Kidney tubule cell (primary cell): ENCODE measurements around the gene TXNDC15.
"Not testable (repeated sequence)": the region's sequence is repeated elsewhere in the genome, so short reads cannot be mapped to it uniquely, and the experiment has no call there.

Experiments used
- DNase-seq: peaks from one replicate; pipeline ENCODE4 v3.0.0-alpha.2; 2018; ENCODE audit warnings: low spot score

TXNDC15 gene

DNA sequence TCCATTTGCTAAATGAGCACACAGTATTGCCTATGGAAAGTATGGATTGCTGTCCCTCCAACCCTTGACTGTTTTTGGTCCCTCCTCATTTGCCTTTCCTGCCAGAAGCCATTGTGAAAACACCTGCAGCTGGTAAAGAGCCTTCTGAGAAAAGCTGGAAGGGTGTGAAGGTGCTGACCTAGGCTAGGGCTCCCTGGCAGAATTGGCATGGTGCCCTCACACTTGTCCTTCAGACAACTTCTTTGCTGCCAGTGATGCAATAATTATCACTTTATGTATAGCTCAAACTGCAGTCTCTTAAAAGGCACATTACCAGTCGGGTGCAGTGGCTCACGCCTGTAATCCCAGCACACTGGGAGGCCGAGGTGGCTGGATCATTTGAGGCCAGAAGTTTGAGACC is 4.2 kb downstream of the TXNDC15 start:
- no peak for DNase-seq

DNA sequence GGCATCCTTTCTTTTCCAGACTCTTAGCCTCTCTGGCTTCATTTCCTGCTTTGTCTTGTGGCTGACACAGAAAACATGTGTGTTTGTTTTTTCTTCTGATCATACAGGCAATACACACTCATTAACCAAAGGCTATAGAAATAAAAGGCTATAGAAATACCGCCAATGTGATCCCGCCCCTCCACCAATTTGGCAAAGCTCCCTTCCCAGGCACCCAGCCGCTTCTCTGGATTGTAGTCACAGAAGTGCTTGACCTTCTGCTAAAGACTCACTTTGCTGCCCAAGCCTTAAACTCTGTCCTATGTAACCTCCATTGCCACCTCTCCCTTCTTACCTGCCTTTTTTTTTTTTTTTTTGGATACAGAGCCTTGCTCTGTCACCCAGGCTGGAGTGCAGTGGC is 5.3 kb downstream of the TXNDC15 start:
- no peak for DNase-seq

DNA sequence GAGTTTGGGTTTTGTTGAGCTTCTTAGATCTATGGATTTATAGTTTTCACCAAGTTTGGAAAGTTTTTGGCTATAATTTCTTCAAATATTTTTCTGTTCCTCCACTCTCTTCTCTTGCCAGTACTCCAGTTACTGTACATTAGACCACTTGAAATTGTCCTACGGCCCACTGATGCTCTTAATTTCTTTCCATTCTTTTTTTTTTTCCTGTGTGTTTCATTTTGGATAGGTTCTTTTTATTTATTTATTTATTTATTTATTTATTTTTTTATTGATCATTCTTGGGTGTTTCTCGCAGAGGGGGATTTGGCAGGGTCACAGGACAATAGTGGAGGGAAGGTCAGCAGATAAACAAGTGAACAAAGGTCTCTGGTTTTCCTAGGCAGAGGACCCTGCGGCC is 6.8 kb downstream of the TXNDC15 start:
- DNase-seq, result not testable (repeated sequence)

DNA sequence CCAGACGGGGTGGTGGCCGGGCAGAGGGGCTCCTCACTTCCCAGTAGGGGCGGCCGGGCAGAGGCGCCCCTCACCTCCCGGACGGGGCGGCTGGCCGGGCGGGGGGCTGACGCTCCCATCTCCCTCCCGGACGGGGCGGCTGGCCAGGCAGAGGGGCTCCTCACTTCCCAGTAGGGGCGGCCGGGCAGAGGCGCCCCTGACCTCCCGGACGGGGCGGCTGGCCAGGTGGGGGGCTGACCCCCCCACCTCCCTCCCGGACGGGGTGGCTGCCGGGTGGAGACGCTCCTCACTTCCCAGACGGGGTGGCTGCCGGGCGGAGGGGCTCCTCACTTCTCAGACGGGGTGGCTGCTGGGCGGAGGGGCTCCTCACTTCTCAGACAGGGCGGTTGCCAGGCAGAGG is 7.5 kb downstream of the TXNDC15 start:
- DNase-seq, result not testable (repeated sequence)

DNA sequence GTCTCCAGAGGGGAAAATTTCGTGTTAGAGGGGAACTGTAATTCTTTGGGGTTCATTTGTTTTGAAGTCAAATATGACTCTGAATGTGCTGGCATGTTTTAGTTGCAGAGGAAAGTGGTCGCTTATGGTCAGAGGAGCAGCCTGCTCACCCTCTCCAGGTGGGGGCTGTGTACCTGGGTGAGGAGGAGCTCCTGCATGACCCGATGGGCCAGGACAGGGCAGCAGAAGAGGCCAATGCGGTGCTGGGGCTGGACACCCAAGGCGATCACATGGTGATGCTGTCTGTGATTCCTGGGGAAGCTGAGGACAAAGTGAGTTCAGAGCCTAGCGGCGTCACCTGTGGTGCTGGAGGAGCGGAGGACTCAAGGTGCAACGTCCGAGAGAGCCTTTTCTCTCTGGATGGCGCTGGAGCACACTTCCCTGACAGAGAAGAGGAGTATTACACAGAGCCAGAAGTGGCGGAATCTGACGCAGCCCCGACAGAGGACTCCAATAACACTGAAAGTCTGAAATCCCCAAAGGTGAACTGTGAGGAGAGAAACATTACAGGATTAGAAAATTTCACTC is 13.5 kb downstream of the TXNDC15 start:
- no peak for DNase-seq

DNA sequence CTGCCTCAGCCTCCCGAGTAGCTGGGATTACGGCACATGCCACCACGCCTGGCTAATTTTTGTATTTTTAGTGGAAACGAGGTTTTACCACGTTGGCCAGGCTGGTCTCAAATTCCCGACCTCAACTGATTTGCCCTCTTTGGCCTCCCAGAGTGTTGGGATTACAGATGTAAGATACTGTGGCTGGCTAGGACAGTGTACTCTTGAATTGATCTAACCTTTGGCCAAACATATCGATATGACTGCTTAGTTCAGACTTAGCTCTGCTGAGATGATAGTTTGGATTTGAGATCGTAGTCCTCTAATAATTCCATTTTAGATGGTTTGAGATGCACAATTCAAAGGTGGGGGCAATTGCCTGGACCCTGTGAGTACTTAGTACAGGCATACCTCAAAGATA is 15.2 kb downstream of the TXNDC15 start:
- DNase-seq, result no peak

DNA sequence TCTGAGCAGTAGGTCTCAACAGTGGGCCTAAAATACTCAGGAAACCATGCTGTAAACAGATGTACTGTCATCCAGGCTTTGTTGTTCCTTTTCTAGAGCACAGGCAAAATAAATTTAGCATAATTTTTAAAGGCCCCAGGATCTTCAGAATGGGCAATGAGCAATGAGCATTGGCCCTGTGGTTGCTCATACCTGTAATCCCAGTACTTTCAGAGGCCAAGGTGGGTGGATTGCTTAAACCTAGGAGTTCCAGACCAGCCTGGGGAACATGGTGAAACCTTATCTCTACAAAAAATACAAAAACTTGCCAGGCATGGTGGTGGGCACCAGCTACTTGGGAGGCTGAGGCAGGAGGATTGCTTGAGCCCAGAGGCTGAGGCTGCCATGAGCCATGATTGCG is 17.3 kb downstream of the TXNDC15 start:
- no peak for DNase-seq

DNA sequence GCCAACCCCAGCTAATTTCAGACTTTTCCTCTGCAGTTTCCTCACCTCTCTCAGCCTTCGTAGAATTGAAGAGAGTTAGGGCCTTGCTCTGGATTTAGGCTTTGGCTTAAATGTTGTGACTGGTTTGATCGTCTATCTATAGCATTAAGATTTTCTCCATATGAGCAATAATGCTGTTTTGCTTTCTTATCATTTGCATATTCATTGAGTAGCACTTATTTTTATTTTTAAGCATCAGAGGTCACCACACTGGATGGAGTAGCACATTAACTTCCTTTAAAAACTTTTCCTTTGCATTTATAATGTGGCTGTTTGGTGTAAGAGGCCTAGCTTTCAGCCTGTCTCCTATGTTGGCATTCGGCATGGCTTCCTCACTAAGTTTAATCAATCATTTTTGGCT is 18.1 kb downstream of the TXNDC15 start:
- DNase-seq, result no peak

DNA sequence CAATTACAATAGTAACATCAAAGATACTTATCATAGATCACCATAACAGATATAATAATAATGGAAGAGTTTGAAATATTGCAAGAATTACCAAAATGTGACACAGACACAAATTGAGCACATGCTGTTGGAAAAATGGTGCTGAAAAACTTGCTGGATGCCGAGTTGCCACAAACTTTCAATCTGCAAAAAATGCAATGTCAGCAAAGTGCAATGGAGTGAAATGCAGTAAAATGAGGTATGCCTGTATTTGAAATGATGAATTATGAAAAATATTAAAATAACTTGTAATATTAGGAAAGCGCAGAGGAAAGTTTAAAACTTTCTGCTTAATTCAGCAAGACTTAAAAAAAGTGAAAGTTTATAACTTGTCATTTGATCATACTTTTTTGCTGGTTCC is 18.8 kb downstream of the TXNDC15 start:
- no peak for DNase-seq

DNA sequence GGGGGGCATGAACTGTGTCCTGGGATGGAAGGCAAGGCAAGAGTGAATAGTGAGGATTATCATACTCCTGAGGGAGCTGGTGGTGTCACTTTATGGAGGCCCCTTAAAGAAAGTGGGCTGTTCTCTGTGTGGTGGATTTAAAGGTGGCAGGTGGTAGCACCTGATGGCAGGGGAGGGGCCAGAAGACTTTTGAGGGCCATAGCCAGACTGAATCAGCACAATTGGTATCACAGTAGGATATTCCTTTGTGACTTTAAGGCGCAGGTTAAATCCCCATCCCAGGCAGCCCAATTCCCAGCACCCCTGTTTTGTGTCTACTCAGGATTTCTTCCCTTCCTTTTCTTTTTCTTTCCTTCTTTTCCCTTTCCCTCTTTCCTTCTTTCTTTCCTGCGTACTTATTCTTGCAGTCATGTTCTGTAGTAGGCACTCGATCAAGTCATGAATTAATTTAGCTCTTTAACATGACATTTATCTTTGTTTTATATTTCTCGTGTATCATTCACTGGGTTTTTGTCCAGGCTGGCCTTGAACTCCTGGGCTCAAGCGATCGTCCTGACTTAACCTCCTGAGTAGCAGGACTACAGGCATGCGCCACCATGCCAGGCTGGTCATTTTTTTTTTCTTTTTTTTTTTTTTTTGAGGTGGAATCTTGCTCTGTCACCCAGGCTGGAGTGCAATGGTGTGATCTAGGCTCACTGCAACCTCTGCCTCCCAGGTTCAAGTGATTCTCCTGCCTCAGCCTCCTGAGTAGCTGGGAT is 19.8 kb downstream of the TXNDC15 start:
- no peak for DNase-seq

DNA sequence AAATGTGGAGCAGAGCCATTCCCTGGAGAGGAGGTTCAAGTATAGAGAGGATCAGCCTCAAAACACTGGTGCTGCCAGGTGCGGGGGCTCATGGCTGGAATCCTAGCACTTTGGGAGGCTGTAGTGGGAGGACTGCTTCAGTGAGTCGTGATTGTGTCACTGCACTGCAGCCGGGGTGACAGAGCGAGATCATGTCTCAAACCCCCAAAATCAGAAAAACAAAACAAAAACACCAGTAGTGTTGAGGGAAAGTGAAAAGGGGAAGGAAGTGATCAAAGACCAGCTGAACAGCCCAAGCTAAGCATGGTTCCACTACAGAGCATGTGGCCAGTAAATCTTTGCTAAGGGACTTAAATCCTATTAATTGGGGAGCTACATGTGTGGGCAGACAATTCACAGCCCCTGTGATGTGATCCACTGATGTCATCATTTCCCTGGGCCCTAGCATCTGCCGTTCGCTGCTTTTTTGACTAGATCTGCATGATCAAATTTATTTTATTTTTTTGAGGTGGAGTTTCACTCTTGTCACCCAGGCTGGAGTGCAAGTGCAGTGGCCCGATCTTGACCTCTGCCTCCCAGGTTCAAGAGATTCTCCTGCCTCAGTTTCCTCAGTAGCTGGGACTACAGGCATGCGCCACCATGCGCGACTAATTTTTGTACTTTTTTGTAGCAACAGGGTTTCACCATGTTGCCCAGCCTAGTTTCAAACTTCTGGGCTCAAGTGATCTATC is 28.1 kb downstream of the TXNDC15 start:
- peak; percentile 13 for DNase-seq

DNA sequence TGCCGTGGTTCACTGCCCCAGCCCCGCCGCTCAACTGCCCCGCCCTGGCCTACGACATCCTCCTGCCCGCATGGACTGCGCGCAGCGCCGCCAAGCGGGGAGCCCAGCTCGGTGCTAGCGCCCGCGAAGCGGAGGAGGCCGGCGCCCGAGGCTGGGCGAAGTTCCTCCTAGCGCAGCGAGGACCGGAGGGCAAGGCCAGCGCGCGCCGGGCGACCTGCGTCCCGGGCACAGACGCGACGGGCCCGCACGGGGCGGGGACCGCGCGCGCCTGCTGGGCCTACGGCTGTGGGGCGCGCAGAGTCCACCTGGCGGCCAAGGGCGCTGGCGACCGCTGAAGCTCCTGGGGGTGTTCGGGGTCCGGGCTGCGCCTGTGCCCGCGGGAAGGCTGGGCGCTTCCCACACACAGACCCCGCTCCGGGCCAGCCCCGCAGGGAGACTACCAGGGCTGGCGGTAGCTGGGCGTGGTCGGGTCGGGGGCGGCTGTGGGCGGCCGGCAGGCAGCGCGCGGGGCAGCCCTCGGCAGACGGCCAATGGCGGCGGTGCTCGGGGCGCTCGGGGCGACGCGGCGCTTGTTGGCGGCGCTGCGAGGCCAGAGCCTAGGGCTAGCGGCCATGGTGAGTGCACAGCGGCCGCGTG is 30.6 kb downstream of the TXNDC15 start, which contains the start of gene PCBD2:
PCBD2 (plus strand) TSS at position 522 of the 636 bp plus-strand sequence; CDS start at position 531, 9 bp downstream.
- peak; percentile 95 for DNase-seq

DNA sequence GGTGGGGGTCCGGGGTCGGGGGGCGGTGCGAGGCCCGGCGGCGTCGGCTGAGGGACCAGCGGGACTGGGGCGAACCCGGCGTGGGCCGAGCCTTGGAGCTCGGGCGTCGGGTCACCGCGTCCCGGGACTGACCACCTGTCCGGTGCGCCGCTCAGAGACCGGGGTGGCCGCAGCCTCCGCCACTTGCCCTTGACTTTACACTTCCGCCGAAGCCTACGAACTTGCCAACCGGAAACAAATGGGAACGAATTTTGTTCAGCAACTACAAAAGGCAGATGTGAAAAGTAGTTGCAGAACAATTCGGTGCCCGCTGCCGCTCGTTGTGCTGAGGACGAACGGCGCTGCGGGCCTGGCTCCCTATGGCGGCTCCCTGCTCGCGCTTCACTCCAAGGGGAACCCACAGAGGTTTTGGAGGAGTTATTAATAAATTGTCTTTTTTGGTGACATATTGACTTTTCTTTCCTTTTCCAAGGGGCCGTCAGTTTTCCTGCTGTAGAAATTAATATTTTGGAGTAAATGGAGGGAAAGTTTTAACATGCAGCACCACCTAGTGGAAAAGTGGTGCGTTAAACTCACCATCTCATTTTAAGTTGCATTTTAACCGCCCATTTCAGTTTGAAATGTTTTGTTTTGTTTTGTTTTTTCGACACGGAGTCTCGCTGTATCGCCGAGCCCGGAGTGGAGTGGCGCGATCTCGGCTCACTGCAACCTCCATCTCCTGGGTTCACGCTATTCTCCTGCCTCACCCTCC is 31.2 kb downstream of the TXNDC15 start:
- peak; percentile 76 for DNase-seq

DNA sequence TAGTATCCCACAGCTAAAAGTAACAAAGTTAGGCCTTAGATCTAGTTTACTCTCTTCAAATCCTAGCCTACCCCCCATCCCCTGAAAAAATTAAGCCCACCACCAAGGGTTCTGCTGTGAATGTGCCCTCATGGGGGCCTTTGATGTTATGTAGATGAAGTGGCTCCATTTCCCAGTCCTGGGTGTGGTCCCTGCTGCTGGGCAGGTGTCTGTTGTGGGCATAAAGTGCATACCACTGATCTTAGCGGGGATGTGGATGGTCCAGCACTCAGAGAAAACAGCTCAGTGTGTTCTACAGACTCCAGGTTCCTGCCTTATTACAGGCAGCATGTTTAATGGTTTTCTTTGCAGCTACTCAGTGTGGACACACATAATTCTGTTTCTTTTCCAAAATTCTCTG is 32.6 kb downstream of the TXNDC15 start:
- no peak for DNase-seq

DNA sequence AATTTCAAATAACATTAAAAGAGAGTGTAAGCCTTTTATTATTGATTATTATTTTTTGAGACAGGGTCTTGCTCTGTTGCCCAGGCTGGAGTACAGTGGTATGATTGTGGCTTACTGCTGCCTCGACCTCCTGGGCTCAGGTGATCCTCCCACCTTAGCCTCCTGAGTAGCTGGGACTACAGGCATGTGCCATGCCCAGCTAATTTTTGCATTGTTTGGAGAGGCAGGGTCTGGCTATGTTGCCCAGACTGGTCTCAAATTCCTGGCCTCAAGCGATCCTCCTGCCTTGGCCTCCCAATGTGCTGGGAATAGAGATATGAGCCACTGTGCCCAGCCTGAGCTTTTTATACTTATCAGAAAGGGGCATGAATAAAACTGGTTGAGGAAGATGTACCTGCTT is 36.6 kb downstream of the TXNDC15 start:
- not testable (repeated sequence) for DNase-seq

DNA sequence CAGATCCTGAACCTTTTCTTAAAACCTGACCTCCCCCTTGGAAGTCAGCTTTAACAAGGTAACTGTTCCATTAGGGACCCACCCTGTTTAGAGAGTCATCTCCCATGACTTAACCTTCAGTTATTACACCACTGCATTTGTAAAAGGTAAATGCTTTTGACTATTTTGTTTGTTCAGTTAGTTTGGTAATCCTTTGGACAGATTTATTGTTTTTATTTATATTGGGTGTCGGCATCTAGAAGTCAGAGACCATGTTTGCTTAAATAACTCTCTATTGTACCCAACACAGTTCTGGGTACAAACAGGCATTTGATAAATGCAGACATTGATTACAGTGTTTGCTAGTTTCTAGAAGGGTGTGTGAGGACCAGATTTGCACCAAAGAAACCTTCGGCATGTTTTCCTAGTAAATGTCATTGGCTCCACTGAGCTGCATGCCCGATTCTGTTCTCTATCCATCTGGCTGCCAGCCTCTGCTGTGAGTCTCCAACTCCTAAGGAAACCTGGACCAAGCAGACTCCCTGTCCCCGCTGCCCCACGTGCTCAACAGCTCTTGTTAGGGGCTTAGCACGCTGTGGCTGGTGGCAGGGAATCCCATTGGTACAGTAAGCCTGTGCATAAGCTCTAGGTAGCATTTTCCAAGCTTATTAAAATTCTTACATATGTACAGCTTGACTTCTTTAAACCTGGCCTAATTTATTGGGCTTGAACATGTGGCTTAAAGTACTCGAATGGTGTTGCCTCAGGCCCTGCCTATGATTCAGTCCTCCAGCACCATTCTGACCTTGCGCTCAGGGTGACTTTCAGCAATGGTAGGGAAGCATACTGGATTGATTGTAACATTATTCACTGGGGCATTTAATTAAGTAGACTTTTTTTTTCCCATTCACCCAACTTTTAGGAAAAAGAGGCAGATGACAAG is 37.4 kb downstream of the TXNDC15 start:
- DNase-seq, result no peak

DNA sequence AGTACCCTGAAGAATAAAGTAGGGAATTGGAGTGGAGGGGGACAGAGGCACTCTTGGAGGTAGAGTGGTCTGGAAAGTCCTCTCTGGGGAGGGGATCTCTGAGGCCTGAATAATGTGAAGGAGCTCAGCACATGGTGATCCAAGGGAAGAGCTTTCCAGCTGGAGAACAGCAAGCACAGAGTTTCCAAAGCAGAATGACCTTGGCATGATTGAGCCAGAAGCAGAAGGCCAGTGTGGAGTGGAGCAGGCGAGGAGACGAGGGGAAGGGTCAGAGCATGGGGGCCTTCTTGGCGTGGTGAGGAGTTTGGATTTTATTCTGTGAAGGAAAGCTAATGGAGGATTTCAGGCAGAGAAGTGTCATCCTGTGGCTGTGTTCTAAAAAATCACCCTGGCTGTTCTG is 39.1 kb downstream of the TXNDC15 start:
- DNase-seq, result no peak

DNA sequence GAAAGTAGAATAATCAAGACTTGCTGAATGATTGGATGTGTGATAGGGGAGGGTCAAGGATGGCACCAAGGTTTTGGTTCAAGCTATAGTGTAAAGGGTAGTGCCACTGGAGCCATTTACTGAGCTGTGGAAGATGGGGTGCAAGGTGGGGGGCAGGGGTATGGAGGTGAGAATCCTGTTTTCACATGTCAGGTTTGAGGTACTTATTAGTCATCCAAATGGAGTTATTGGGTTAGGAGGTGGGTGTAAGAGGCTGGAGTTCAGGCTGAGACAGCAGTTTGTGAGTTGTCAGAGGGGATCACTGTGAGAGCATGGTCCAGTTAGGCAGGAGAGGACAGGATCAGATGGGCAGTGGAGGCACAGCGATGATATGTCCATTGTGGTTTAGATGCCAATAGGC is 39.6 kb downstream of the TXNDC15 start:
- DNase-seq, result no peak

DNA sequence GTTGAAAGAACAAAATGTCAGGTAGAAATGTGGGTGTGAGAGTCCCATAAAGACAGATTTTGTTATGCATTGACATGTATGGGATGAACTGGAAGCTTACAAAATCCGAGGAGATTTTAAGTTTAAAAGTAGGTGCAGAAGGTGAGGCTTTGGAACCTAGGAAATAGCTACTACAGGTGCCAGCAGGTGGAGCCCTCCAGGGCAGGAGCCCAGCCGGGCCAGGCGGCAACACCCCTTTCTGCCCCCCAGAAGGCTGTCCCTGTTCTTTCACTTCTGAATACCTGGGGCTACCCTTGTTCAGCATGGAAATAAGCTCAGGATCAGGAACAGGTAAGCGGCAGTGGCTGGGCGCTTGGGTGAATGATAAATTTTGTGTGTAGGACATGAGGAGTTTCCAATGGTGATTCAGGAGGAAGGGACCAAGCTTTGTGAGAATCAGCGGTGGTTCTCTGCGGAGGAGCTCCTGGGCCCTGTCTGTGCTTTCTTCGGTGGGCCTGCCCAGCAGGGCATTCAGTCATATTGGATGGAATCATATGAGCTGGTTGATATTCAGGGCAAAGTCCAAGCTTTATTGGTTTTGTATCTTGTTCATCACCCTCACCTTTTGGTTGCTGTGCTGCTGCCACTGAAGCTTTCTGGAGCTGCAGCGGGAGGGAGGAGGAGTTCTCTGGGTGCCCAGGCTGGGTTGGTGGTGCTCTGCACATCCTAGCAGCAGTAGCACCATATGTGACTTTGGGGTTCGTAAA is 43.1 kb downstream of the TXNDC15 start:
- peak; percentile 10 for DNase-seq

DNA sequence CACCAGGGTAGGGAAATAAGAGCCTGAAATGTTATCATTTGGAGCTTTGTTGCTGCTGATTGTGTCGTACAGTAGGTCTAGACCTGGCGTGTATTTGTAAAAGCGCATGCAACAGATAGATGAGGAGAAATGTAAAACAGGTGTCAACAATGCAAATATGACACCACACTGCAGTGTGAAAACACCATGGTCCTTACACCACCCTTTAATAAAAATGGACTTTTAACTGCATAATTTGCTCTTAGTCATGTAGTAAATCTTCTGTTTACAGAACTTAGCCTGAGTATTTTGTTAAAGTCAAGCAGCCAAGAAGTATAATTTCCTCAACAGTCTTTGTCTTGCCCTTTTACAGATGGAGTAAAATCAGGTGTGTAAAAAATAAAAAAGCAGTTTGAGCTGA is 44.7 kb downstream of the TXNDC15 start:
- DNase-seq, result no peak
